AG04449 (cell line): ENCODE data around the gene SETD5.
A peak's percentile ranks its signal among the peaks of the same experiment; 100 is the strongest.

ENCODE experiments used
- CTCF ChIA-PET: fragments of 350-600 bp; formaldehyde crosslinking; extraction: SDS; loops from one replicate; lab custom pipeline; 2021; ENCODE audit warnings: antibody characterized with exemption; lab: Yijun Ruan, JAX
- POLR2A ChIA-PET: fragments of 400-600, 350-600 bp; formaldehyde crosslinking; extraction: SDS; loops from one replicate; lab custom pipeline; 2020; ENCODE audit warnings: antibody characterized with exemption, inconsistent platforms; lab: Yijun Ruan, JAX
- DNase-seq: peaks from one replicate; pipeline ENCODE4 v3.0.0-alpha.2; 2010; ENCODE audit warnings: low read depth, low spot score
- H3K4me3 ChIP-seq: 2 replicates; pipeline ENCODE4 v1.5.1; 2011; ENCODE audit warnings: low read depth, mild to moderate bottlenecking, control low read depth, low read length
- CTCF ChIP-seq: IDR thresholded peaks from one replicate; pipeline ENCODE4 v1.5.1; 2011; ENCODE audit warnings: mild to moderate bottlenecking, moderate library complexity, low read length, control low read depth, inconsistent platforms; ENCODE audit not compliant: insufficient read depth; ENCODE audit errors: missing control alignments

SETD5 gene

DNA sequence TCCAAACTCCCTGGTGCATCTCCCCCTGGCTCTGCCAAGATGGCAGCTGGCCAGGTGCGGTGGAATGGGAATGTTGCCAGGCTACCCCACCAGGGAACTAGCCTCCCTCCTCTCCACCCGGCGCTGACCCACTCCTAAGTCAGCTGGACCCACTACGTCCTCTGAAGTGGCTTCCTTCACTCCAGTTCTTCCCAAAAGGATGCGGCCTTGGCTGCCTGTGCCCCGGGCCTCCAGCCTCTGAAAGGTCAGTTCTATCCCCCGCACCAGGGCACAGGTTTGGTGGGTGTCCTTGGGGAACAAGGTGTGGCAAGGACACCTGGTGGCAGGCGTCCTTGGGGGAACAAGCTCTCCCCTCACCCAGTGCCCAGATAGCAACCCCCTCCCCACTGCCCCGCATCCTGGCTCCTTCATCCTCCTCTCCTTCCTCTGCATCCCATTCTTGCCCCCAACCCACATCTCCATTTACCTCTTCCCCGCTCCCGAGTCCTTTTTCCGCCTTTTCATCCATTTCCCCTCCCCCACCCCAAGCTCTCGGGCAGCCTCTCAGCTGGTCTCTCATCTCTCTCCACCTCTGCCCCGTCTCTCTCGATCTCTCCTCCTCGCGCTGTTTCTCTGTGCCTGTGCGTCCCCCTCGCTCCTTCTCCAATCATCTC, 102.2 kb downstream of the SETD5 start:
- CTCF ChIA-PET, result interaction anchor here (0.7 to 6.9 kb wide), 4 partner anchors 7 to 150 kb away, joined by 3 to 59 read pairs (median 26); partner anchors contain the start of gene MTMR14
- POLR2A ChIA-PET, result interaction anchor here (0.7 kb wide), 1 partner anchor 167 kb away, joined by 3 read pairs; no protein-coding TSS in a partner anchor
- H3K4me3 ChIP-seq, result no peak overlapping the region; the same call in 1 of the 2 replicates

GRCh38 chr3:9500108-9501050, 103.0 kb downstream of the SETD5 start:
- DNase-seq, result no peak
- CTCF ChIA-PET, result interaction anchor here (0.6 to 6.9 kb wide), 7 partner anchors 8 to 249 kb away, joined by 3 to 59 read pairs (median 4); partner anchors contain the start of gene OGG1
- TF ChIP-seq CTCF, result peak; percentile 96
- POLR2A ChIA-PET, result interaction anchor here (0.7 kb wide), 1 partner anchor 166 kb away, joined by 3 read pairs; no protein-coding TSS in a partner anchor
- H3K4me3 ChIP-seq, result no peak overlapping the region; the same call in 1 of the 2 replicates

More for the DNA sequence above, 102.2 kb downstream of the SETD5 start:
- DNase-seq, result no peak
- no peak for TF ChIP-seq CTCF

DNA sequence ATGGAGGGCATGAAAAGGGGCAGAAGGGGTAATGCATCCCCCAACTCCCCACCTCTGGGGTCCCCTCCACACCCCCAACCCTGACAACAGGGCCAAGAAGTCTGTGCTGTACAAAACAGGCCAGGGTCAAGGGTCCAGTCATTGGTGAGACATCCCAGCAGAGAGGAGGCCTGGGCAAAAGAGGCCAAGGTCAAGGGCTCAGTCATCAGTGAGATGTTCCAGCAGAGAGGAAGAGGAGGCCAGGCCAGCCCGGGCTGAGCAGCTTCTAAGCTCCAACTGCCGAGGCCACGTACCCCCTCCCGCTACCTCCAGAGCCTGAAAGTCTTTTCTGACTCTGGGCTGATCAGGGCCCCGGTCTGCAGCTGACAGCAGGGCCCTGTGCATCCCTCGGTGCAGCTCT, 103.8 kb downstream of the SETD5 start:
- no peak for TF ChIP-seq CTCF
- ChIA-PET CTCF (interaction anchor here (0.6 to 6.9 kb wide), 7 partner anchors 9 to 154 kb away, joined by 3 to 59 read pairs (median 5); no protein-coding TSS in a partner anchor), POLR2A (no interaction called here)
- no peak for DNase-seq
- no peak overlapping the region for H3K4me3 ChIP-seq

DNA sequence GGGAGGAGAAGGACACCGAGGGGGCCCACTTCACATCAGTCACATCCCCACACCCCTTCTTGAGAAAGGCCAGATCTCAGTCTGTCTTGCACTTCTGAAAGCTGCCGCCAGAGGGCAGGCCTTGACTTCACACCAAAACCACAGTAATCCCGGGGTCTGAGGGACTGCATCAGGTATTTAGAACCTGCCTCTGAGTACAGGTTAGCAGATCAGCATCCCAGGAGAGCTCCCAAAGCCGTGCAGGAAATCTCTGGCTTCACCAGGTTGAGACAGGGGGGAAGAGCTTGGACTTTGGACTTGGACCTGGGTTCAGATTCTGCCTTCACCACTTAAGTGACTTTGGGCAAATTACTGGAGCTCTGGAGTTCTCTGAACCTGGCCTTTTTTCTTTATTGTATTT, 105.9 kb downstream of the SETD5 start:
- ChIA-PET POLR2A (no interaction called here), CTCF (interaction anchor here (0.7 to 6.9 kb wide), 32 partner anchors 9 to 528 kb away, joined by 3 to 59 read pairs (median 3); partner anchors contain the start of genes BRPF1, MTMR14, OGG1 and THUMPD3)
- TF ChIP-seq CTCF, result peak; percentile 92
- DNase-seq, result peak; percentile 5
- H3K4me3 ChIP-seq, result no peak overlapping the region

DNA sequence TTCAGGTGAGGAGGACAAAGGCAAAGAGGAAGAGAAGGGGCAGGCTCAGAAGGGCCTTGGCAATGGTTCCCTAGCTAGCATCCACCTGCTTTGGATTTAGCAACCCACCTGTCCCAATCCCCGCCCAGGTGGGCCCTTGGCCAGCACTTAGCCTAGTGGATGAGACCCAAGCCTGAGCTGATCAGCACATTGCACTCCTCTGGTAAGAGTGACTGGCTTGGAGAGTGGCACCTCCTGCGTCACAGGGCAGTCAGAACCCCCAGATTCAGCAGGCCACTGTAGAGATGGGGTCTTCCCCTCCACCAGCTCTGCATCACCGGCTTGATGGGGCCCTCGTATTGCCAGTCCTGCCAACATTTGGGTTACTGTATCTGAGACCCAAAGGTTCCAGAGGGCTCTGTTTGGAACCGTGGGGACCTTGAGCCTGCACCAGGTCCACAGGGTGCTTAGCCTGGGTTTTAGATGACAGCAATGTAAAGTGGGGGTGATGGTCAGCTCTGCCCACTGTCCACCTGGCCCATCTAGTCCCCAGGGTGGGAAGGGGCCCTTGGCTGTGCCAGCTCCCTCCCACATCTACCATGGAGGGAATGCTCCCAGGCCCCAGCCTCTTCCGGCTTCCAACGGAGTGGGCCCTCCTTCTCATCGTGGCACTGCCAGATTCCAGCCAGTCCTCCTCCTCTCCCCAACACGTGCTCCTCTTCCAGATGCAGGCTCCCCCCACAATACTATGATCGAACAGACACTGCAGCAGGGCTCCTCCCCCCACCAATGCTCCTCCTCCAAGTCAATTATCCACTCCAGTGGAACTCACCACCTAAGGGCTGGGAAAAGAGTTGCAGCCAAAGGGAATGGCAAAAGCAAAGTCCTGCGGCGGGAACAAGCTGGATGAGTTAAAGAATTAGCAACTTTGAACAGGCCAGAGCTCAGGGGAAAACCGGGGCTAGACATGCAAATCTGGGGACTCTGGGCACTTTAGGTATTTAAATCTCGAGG, 110.5 kb downstream of the SETD5 start:
- no peak for DNase-seq
- no peak for TF ChIP-seq CTCF
- POLR2A ChIA-PET, result no interaction called here
- no peak overlapping the region for H3K4me3 ChIP-seq
- CTCF ChIA-PET, result interaction anchor here (0.9 to 1.4 kb wide), 3 partner anchors 9 to 220 kb away, joined by 3 to 4 read pairs (median 3); no protein-coding TSS in a partner anchor
